NCI-H446 treated with DMSO at 0.1 percent for 48 hours (cell line): ENCODE data around the gene TEX12.
"Not testable (repeated sequence)": the region's sequence is repeated elsewhere in the genome, so short reads cannot be mapped to it uniquely, and the experiment has no call there.

Experiments
- DNase-seq: peaks from one replicate; lab custom pipeline; 2025; lab: John Stamatoyannopoulos, UW

The TEX12 gene

GRCh38 chr11:112163875-112164685 is 3.1 kb upstream of the TEX12 start, which contains the start of gene IL18:
Gene IL18 (minus strand): TSS chr11:112164094. CDS start chr11:112155053, 9,041 bp downstream.
- DNase-seq, result no peak

- DNase-seq, result no peak
Observed at GRCh38 chr11:112165049-112165448, 2.1 kb upstream of the TEX12 start.

DNA sequence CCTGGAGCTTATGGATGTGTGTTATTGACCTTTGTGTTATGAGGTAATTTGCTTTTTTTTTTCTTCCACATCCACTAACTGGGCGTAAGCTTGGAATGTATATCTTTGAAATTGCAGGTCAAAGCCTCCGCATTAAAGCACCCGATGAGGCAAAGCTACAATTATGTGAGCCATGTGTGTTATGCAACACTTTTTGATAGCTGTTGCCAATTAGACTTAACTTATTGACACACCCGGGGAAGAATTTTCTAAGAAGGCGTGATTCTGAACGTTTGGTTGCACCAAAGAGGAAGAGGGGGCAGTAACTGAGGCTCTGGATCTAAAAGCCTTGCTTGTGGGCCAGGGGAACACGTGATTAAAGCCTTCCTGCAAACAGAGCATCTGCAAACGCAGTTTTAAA is 610 bp upstream of the TEX12 start:
- DNase-seq, result no peak

- DNase-seq, result no peak
Observed at GRCh38 chr11:112172362-112172994, 5.3 kb downstream of the TEX12 start.

GRCh38 chr11:112173152-112173551 is 6.0 kb downstream of the TEX12 start:
- DNase-seq, result no peak

DNA sequence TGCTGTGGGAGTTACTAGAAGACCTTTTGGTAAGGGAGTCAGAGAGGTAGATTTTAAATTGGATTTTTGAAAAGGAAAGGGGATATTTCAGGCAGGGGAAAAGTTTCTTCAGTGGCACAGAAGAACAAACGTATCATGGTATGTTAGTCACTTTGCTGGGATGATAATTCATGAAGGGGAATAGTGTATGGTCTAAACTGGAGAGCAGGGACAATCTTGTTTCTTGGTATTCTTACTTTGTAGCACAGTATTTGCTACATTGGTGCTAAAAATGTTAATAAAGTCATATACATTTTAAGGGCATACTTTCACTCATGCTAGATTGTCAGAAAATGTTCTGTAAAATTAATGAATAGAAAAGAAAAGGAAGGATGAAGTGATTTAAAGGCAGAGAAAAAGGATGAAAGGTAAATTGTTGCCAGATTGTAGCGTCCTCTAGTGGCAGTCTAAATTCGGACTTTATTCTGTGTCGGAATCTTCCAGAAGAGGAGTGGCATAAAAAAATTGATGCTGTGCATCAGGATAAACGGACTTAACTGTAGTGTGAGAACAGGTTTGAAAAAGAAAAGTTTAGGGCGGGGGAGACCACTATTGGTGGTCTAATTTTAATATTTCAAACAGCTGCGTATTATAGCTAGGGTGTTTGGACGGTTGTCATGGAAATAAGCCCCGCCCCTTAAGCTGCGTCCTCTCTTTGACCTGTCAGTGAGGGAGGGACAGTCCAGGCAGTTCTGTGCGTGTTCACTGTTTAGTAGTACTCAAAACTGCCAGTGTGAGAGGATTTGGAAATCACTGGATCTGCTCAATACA is 7.8 kb downstream of the TEX12 start, which contains the start of gene BCO2:
BCO2 (plus strand) TSS at position 724 of the 810 bp plus-strand sequence. CDS start 90 bp downstream, outside the sequence.
- DNase-seq, result no peak

GRCh38 chr11:112175599-112175952 is 8.4 kb downstream of the TEX12 start:
- DNase-seq, result no peak

GRCh38 chr11:112176077-112176476 is 8.9 kb downstream of the TEX12 start:
- DNase-seq, result no peak

- no peak for DNase-seq
Observed at GRCh38 chr11:112177589-112177988, 10.4 kb downstream of the TEX12 start.

DNA sequence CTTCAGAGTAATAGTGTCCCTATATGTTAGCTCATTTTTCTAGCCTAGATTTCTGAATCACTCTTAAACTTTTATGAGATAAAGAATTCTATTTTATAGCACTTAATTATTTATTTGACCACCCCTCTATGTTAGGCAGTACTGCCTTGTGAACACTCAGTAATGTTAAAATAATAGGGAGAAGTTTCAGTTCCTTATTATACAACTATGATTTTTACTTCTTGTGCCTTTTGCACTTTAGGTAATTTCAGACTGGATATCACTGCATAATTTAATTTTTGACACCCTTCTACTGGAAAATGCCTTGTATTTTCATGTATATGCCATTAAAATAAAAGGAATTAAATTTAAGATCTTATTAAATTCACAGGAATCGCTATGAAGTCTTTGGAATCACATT is 11.3 kb downstream of the TEX12 start:
- DNase-seq, result no peak

- no peak for DNase-seq
Observed at GRCh38 chr11:112178936-112179335, 11.8 kb downstream of the TEX12 start.

- no peak for DNase-seq
Observed at GRCh38 chr11:112179601-112180000, 12.4 kb downstream of the TEX12 start.

- DNase-seq, result no peak
Observed at GRCh38 chr11:112182867-112183266, 15.7 kb downstream of the TEX12 start.

DNA sequence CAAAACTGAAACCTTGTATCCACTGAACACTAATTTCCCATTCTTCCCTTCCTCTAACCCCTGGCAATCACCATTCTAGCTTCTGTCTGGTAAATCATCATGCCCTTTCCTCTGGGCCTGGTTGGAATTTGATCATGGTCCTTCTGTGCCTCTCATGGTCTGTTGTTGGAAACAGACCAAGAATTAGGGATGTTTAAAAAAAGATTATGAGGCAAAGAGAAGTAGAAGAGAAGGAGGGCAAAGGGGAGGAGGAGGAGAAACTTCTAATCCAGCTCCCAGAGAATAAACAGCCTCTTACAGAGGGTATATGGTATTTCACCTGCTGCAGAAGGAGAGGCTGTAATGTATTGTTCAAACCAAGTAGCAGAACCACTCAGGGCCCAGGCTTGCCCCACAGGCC is 18.7 kb downstream of the TEX12 start:
- DNase-seq, result no peak

DNA sequence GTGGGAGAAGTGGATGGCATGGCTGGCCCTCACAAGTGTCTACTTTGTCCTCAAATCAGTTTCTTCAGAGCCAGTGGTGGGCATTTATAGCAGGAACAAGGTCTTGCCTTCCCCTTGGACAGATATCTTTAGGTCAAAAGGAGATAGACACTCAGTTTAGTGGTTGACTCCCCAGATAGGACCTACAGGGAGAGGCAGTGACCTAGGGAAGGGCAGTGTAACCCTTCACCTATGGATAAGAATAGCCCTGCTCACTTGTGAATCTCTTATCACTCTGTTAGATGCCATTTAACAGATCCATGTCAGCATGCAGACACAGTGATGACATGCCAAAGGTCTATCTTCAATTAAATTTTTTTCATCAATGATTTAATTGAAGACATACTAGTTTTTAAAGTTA is 19.1 kb downstream of the TEX12 start:
- DNase-seq, result no peak

DNA sequence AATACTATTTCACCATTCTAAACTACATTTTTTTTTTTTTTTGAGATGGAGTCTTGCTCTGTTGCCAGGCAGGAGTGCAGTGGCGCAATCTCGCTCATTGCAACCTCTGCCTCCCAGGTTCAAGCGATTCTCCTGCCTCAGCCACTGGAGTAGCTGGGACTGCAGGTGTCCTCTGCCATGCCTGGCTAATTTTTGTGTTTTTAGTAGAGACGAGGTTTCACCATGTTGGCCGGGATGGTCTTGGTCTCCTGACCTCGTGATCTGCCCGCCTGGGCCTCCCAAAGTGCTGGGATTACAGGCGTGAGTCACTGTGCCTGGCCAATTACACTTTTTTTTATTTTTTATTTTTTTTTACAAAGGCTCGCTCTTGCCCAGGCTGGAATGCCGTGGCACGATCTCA is 27.9 kb downstream of the TEX12 start:
- not testable (repeated sequence) for DNase-seq

GRCh38 chr11:112195951-112196351 is 28.8 kb downstream of the TEX12 start:
- no peak for DNase-seq

DNA sequence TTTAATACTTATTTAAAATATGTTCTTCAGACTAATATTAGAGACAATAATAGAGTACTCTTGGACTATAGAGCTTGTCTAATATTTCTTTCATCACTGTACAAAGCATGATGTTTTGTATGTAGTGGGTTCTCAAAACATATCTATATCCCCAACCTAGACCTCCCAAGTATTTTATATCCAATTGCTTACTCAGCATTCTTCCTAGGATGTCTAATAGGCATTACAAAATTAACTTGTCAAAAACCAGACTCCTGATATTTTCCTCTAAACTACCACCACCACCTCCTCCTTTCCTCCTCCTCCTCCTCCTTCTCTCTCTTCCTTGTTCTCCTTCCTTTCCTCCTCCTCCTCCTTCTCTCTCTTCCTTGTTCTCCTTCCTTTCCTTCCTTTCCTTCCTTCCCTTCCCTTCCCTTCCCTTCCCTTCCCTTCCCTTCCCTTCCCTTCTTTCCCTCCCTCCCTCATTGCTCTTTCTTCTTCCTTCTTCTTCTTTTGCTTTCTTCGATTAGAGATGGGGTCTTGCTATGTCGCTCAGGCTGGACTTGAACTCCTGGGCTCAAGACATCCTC is 29.4 kb downstream of the TEX12 start:
- no peak for DNase-seq

DNA sequence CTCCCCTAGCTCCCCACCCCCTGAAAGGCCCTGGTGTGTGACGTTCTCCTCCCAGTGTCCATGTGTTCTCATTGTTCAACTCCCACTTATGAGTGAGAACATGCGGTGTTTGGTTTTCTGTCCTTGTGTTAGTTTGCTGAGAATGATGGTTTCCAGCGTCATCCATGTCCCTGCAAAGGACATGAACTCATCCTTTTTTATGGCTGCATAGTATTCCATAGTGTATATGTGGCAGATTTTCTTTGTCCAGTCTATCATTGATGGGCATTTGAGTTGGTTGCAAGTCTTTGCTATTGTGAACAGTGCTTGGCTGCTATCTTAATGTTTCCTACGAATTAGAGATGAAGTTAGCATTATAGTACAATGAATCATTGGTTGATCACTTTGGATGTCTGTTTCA is 31.9 kb downstream of the TEX12 start:
- DNase-seq, result not testable (repeated sequence)

- DNase-seq, result no peak
Observed at GRCh38 chr11:112200252-112200651, 33.1 kb downstream of the TEX12 start.

GRCh38 chr11:112206071-112206470 is 38.9 kb downstream of the TEX12 start:
- no peak for DNase-seq

DNA sequence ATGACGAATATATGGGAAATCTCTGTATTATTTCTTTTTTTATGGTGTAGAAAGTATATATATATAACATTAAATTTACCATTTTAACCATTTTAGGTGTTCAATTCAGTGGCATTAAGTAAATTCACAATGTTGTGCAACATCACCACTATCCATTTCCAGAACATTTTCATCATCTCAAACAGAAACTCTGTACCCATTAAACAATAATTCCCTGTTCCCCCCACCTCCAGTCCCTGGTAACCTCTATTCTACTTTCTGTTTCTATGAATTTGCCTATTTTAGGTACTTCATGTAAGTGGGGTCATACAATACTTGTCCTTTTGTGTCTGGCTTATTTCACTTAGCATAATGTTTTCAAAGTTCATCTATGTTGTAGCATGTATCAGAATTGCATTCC is 43.7 kb downstream of the TEX12 start:
- DNase-seq, result no peak
